Activated T-helper 1 cell treated with anti-CD3 and anti-CD28 coated beads, Interleukin-12 subunit alpha, Interleukin-12 subunit beta, Interleukin-2, Interleukin-4 antibody, amounts not matched to agents 30 ng/mL and 10 ng/mL and 1 ng/mL, durations not matched to agents 14 hours and 24 hours and 36 hours (primary cell): ENCODE results near the gene HDAC11. TPM values are rescaled to one million over a fixed set of nuclear protein-coding genes. Genes with fewer than 3 reads are reported as not detected.
A peak's percentile ranks its signal among the peaks of the same experiment; 100 is the strongest.

Source experiments
- DNase-seq: peaks from one replicate; pipeline ENCODE4 v3.0.0; 2021; ENCODE audit warnings: low spot score
- H3K27ac Mint-ChIP-seq: one replicate; pipeline ENCODE4 v1.8.0; 2021; ENCODE audit warnings: mild to moderate bottlenecking, mixed read lengths
- H3K27me3 Mint-ChIP-seq: one replicate; pipeline ENCODE4 v1.8.0; 2022; ENCODE audit warnings: mild to moderate bottlenecking, moderate library complexity, mixed read lengths; ENCODE audit not compliant: insufficient read depth
- H3K36me3 Mint-ChIP-seq: one replicate; pipeline ENCODE4 v1.8.0; 2021; ENCODE audit warnings: low read depth, mixed read lengths
- H3K4me1 Mint-ChIP-seq: one replicate; pipeline ENCODE4 v1.8.0; 2021; ENCODE audit warnings: low read depth, mixed read lengths
- H3K4me3 Mint-ChIP-seq: one replicate; pipeline ENCODE4 v1.8.0; 2021; ENCODE audit warnings: mild to moderate bottlenecking, moderate library complexity, mixed read lengths
- H3K9me3 Mint-ChIP-seq: one replicate; pipeline ENCODE4 v1.8.0; 2021; ENCODE audit warnings: mixed read lengths
- intact Hi-C: fragments of 100-400 bp; cut with micrococcal nuclease; formaldehyde crosslinking; loops from one replicate; pipeline ENCODE4 v1.15.1; 2024
- total RNA-seq: library from RNA; stranded (reverse); gene quantifications from 2 replicates; pipeline ENCODE4 v1.2.3, GENCODE V29; 2022

The HDAC11 gene
- total RNA-seq, 1 donor from 2014 or later = 1.4 TPM

GRCh38 chr3:13543253-13543652, 63.1 kb downstream of the HDAC11 start:
- DNase-seq = no peak
- H3K4me3 Mint-ChIP-seq = no peak overlapping the region
- H3K36me3 Mint-ChIP-seq = peaks cover 2% of the 10 kb centered on the region
- H3K27me3 Mint-ChIP-seq = peaks cover 45% of the 10 kb centered on the region
- H3K9me3 Mint-ChIP-seq = peaks cover 9% of the 10 kb centered on the region
- H3K4me1 Mint-ChIP-seq = peaks cover 31% of the 10 kb centered on the region
- H3K27ac Mint-ChIP-seq = no peak overlapping the region
- intact Hi-C loops = no loop called here

- intact Hi-C loops = no loop called here
- Mint-ChIP-seq H3K27me3 (peaks cover 45% of the 10 kb centered on the region), H3K36me3 (peaks cover 3% of the 10 kb centered on the region), H3K27ac (peak overlapping the region; percentile 28), H3K4me1 (peaks cover 34% of the 10 kb centered on the region), H3K9me3 (peaks cover 9% of the 10 kb centered on the region), H3K4me3 (peak overlapping the region; percentile 19)
- peak; percentile 62 for DNase-seq
Observed at GRCh38 chr3:13544293-13544831, 64.3 kb downstream of the HDAC11 start.

- Mint-ChIP-seq H3K4me1 (peaks cover 39% of the 10 kb centered on the region), H3K9me3 (peaks cover 9% of the 10 kb centered on the region), H3K27me3 (peaks cover 45% of the 10 kb centered on the region), H3K36me3 (peaks cover 5% of the 10 kb centered on the region), H3K27ac (no peak overlapping the region), H3K4me3 (peak overlapping the region; percentile 19)
- intact Hi-C loops = no loop called here
- DNase-seq = no peak
Observed at GRCh38 chr3:13544951-13545651, 65.0 kb downstream of the HDAC11 start.

- Mint-ChIP-seq H3K9me3 (peaks cover 9% of the 10 kb centered on the region), H3K4me3 (no peak overlapping the region), H3K27me3 (peaks cover 50% of the 10 kb centered on the region), H3K4me1 (peaks cover 39% of the 10 kb centered on the region), H3K36me3 (peaks cover 5% of the 10 kb centered on the region), H3K27ac (no peak overlapping the region)
- intact Hi-C loops = no loop called here
- DNase-seq = no peak
Observed at GRCh38 chr3:13545952-13546454, 65.9 kb downstream of the HDAC11 start.

- peaks cover 5% of the 10 kb centered on the region for H3K36me3 Mint-ChIP-seq
- peaks cover 52% of the 10 kb centered on the region for H3K27me3 Mint-ChIP-seq
- intact Hi-C loops = no loop called here
- no peak overlapping the region for H3K27ac Mint-ChIP-seq
- DNase-seq = no peak
- no peak overlapping the region for H3K4me3 Mint-ChIP-seq
- H3K4me1 Mint-ChIP-seq = peaks cover 39% of the 10 kb centered on the region
- peaks cover 9% of the 10 kb centered on the region for H3K9me3 Mint-ChIP-seq
Observed at GRCh38 chr3:13546667-13547171, 66.6 kb downstream of the HDAC11 start.

GRCh38 chr3:13547591-13548371, 67.7 kb downstream of the HDAC11 start:
- Mint-ChIP-seq H3K9me3 (peaks cover 3% of the 10 kb centered on the region), H3K36me3 (peaks cover 5% of the 10 kb centered on the region), H3K27me3 (peaks cover 51% of the 10 kb centered on the region), H3K4me3 (peak overlapping the region; percentile 49), H3K27ac (no peak overlapping the region), H3K4me1 (peaks cover 39% of the 10 kb centered on the region)
- DNase-seq = no peak
- intact Hi-C loops = no loop called here

- H3K36me3 Mint-ChIP-seq = peaks cover 5% of the 10 kb centered on the region
- no peaks in the 10 kb centered on the region for H3K9me3 Mint-ChIP-seq
- peaks cover 54% of the 10 kb centered on the region for H3K27me3 Mint-ChIP-seq
- intact Hi-C loops = no loop called here
- peak; percentile 2 for DNase-seq
- peak within 1 kb of the TSS; percentile 15 for H3K27ac Mint-ChIP-seq
- peaks cover 34% of the 10 kb centered on the region for H3K4me1 Mint-ChIP-seq
- peak within 1 kb of the TSS; percentile 53 for H3K4me3 Mint-ChIP-seq
Observed at GRCh38 chr3:13548696-13549622, 68.9 kb downstream of the HDAC11 start, which contains the start of gene FBLN2. TSS of gene FBLN2 (plus strand) at chr3:13549125. CDS start at chr3:13570356, 21,231 bp downstream.

GRCh38 chr3:13549623-13550422, 69.7 kb downstream of the HDAC11 start:
- Mint-ChIP-seq H3K36me3 (peaks cover 5% of the 10 kb centered on the region), H3K4me1 (peaks cover 26% of the 10 kb centered on the region), H3K27ac (peak overlapping the region; percentile 15), H3K4me3 (peak overlapping the region; percentile 53), H3K27me3 (peaks cover 54% of the 10 kb centered on the region), H3K9me3 (no peaks in the 10 kb centered on the region)
- no peak for DNase-seq
- intact Hi-C loops = no loop called here

GRCh38 chr3:13550423-13550690, 70.3 kb downstream of the HDAC11 start:
- Mint-ChIP-seq H3K27ac (no peak overlapping the region), H3K4me1 (peaks cover 20% of the 10 kb centered on the region), H3K36me3 (peaks cover 5% of the 10 kb centered on the region), H3K27me3 (peaks cover 53% of the 10 kb centered on the region), H3K4me3 (no peak overlapping the region), H3K9me3 (no peaks in the 10 kb centered on the region)
- DNase-seq = no peak
- intact Hi-C loops = no loop called here

GRCh38 chr3:13550791-13551360, 70.8 kb downstream of the HDAC11 start:
- H3K4me3 Mint-ChIP-seq = no peak overlapping the region
- H3K27me3 Mint-ChIP-seq = peaks cover 47% of the 10 kb centered on the region
- H3K36me3 Mint-ChIP-seq = peaks cover 5% of the 10 kb centered on the region
- intact Hi-C loops = no loop called here
- H3K27ac Mint-ChIP-seq = no peak overlapping the region
- DNase-seq = no peak
- H3K4me1 Mint-ChIP-seq = peaks cover 15% of the 10 kb centered on the region
- no peaks in the 10 kb centered on the region for H3K9me3 Mint-ChIP-seq

- H3K36me3 Mint-ChIP-seq = peaks cover 5% of the 10 kb centered on the region
- peaks cover 10% of the 10 kb centered on the region for H3K4me1 Mint-ChIP-seq
- DNase-seq = no peak
- H3K27ac Mint-ChIP-seq = no peak overlapping the region
- no peaks in the 10 kb centered on the region for H3K9me3 Mint-ChIP-seq
- intact Hi-C loops = no loop called here
- peaks cover 33% of the 10 kb centered on the region for H3K27me3 Mint-ChIP-seq
- H3K4me3 Mint-ChIP-seq = no peak overlapping the region
Observed at GRCh38 chr3:13552857-13553652, 72.9 kb downstream of the HDAC11 start.
